Gastroesophageal sphincter (tissue), 4 donors: ENCODE data around the gene ZNF331. TPM values are rescaled to one million over a fixed set of nuclear protein-coding genes. Genes with fewer than 3 reads are reported as not detected.
A peak's percentile ranks its signal among the peaks of the same experiment; 100 is the strongest.

Source experiments
- ATAC-seq: fragments of 150-250 bp; one replicate; pipeline ENCODE4 v1.9.1; 2016; ENCODE audit warnings: mild to moderate bottlenecking, moderate library complexity
- H3K27ac ChIP-seq, 4 donors: fragments of 200-600 bp; sonication (generic) in 3 of 4; 1 replicate in 3 of 4; 2 replicates in 1 of 4; pipeline ENCODE4 v1.5.1; 2016 to 2019
- H3K27me3 ChIP-seq: fragments of 200-600 bp; sonication (generic); one replicate; pipeline ENCODE4 v1.5.1; 2019
- H3K36me3 ChIP-seq, 2 donors: fragments of 200-600 bp; sonication (generic); one replicate each; pipeline ENCODE4 v1.5.1; 2019; ENCODE audit warnings: control low read depth in 1 of 2
- H3K4me1 ChIP-seq, 3 donors: fragments of 200-600 bp; sonication (generic); 1 replicate in 2 of 3; 2 replicates in 1 of 3; pipeline ENCODE4 v1.5.1; 2016 to 2019; ENCODE audit warnings: control low read depth in 2 of 3
- H3K4me3 ChIP-seq, 2 donors: fragments of 200-600 bp; sonication (generic); one replicate each; pipeline ENCODE4 v1.5.1; 2019; ENCODE audit warnings: mild to moderate bottlenecking in 1 of 2, moderate library complexity in 1 of 2
- H3K9me3 ChIP-seq, 3 donors: fragments of 200-600 bp; sonication (generic); one replicate each; pipeline ENCODE4 v1.5.1; 2017 to 2019; ENCODE audit warnings: control low read depth in 2 of 3
- CTCF ChIP-seq, 4 experiments: fragments of 200-600 bp in 2 of 4; fragments of 450-650 bp in 2 of 4; sonication (generic) in 1 of 4; IDR thresholded peaks; one replicate each; pipeline ENCODE4 v1.5.1; 2017 to 2019; ENCODE audit warnings: antibody characterized with exemption in 4 of 4, mild to moderate bottlenecking in 2 of 4, moderate library complexity in 2 of 4
- EP300 ChIP-seq: sonication (generic); formaldehyde crosslinking; IDR thresholded peaks from one replicate; pipeline ENCODE4 v1.6.1; 2017; ENCODE audit warnings: antibody characterized with exemption, mild to moderate bottlenecking
- POLR2A ChIP-seq, 2 donors: fragments of 450-650 bp; IDR thresholded peaks; one replicate each; pipeline ENCODE4 v1.6.1; 2017; ENCODE audit warnings: antibody characterized with exemption in 2 of 2, mild to moderate bottlenecking in 2 of 2, moderate library complexity in 1 of 2
- POLR2AphosphoS5 ChIP-seq: sonication (generic); formaldehyde crosslinking; IDR thresholded peaks from one replicate; pipeline ENCODE4 v1.6.1; 2017; ENCODE audit warnings: antibody characterized with exemption
- WGBS, 2 donors: methylation state at CpG; one replicate each; pipeline ENCODE4 v1.1.5; 2018; ENCODE audit warnings: low coverage in 1 of 2; 5-methylcytosine and 5-hydroxymethylcytosine counted together
- total RNA-seq, 4 donors: library from RNA; depleted of rRNA; stranded (reverse); fragments of >200 nt; gene quantifications; one replicate each; pipeline ENCODE4 v1.1.0, GENCODE V29; 2016

The ZNF331 gene
- total RNA-seq, 4 donors from 2014 or later, result 23.9 to 29.2 (median 26.1) TPM

- Histone ChIP-seq H3K27me3 (no peaks in the 10 kb centered on the region), H3K27ac (peak overlapping the region in 3 of 4 donors; percentile 32 to 55 (median 37)), H3K4me1 (peaks cover 0 to 35% (median 0%) of the 10 kb centered on the region in 3 donors), H3K4me3 (no peak overlapping the region), H3K9me3 (peaks cover 0 to 5% (median 0%) of the 10 kb centered on the region in 3 donors), H3K36me3 (peaks cover 0 to 24% of the 10 kb centered on the region in 2 donors)
- WGBS, 2 donors, result 73 to 94% methylated on average over 2 to 3 of the region's 25 CpGs
- no peak for TF ChIP-seq EP300
- no peak for TF ChIP-seq POLR2AphosphoS5
- no peak for TF ChIP-seq POLR2A (IDR thresholded peaks at IDR 0.05)
- TF ChIP-seq CTCF (IDR thresholded peaks at IDR 0.05), result no peak
- no peak for ATAC-seq
Measured at GRCh38 chr19:53545271-53546065, 7.5 kb downstream of the ZNF331 start.

GRCh38 chr19:53546758-53547513 lies 9.0 kb downstream of the ZNF331 start:
- no peaks in the 10 kb centered on the region for H3K27me3 ChIP-seq
- H3K9me3 ChIP-seq, result peaks cover 0 to 5% (median 0%) of the 10 kb centered on the region in 3 donors
- WGBS, 2 donors, result 42 to 61% methylated on average over 7 of the region's 7 CpGs
- peak overlapping the region in 2 of 4 donors; percentile 12 to 16 for H3K27ac ChIP-seq
- H3K36me3 ChIP-seq, result peaks cover 0 to 16% of the 10 kb centered on the region in 2 donors
- no peak for TF ChIP-seq CTCF (IDR thresholded peaks at IDR 0.05)
- TF ChIP-seq EP300, result no peak
- TF ChIP-seq POLR2AphosphoS5, result no peak
- TF ChIP-seq POLR2A (IDR thresholded peaks at IDR 0.05), result no peak
- no peak for ATAC-seq
- no peak overlapping the region for H3K4me3 ChIP-seq
- H3K4me1 ChIP-seq, result peaks cover 0 to 35% (median 0%) of the 10 kb centered on the region in 3 donors

- no peaks in the 10 kb centered on the region for H3K27me3 ChIP-seq
- TF ChIP-seq POLR2AphosphoS5, result peak; percentile 57
- no peak for TF ChIP-seq POLR2A (IDR thresholded peaks at IDR 0.05)
- peaks cover 0 to 8% of the 10 kb centered on the region in 2 donors for H3K36me3 ChIP-seq
- peaks cover 0 to 5% (median 0%) of the 10 kb centered on the region in 3 donors for H3K9me3 ChIP-seq
- no peak overlapping the region for H3K4me3 ChIP-seq
- peaks cover 0 to 49% (median 0%) of the 10 kb centered on the region in 3 donors for H3K4me1 ChIP-seq
- H3K27ac ChIP-seq, result peak overlapping the region; percentile 31 to 57 (median 48)
- ATAC-seq, result peak; percentile 78
- WGBS, 2 donors, result 44% methylated on average over 1 to 3 of the region's 3 CpGs
Measured at GRCh38 chr19:53549340-53549739, 11.4 kb downstream of the ZNF331 start.

- peaks cover 0 to 39% (median 0%) of the 10 kb centered on the region in 3 donors for H3K4me1 ChIP-seq
- TF ChIP-seq EP300 (no peak), CTCF (IDR thresholded peaks at IDR 0.05) (no peak), POLR2AphosphoS5 (no peak), POLR2A (IDR thresholded peaks at IDR 0.05) (no peak)
- 92% methylated on average over 4 to 6 of the region's 6 CpGs for WGBS, 2 donors
- peaks cover 0 to 3% of the 10 kb centered on the region in 2 donors for H3K36me3 ChIP-seq
- H3K9me3 ChIP-seq, result peaks cover 0 to 5% (median 0%) of the 10 kb centered on the region in 3 donors
- peak overlapping the region in 1 of 4 donors; percentile 22 for H3K27ac ChIP-seq
- no peak for ATAC-seq
- no peak overlapping the region for H3K4me3 ChIP-seq
- H3K27me3 ChIP-seq, result no peaks in the 10 kb centered on the region
Measured at GRCh38 chr19:53552001-53552721, 14.2 kb downstream of the ZNF331 start.

GRCh38 chr19:53553156-53553555 lies 15.2 kb downstream of the ZNF331 start:
- no peak for TF ChIP-seq CTCF (IDR thresholded peaks at IDR 0.05)
- TF ChIP-seq EP300, result no peak
- TF ChIP-seq POLR2AphosphoS5, result no peak
- no peak for TF ChIP-seq POLR2A (IDR thresholded peaks at IDR 0.05)
- H3K36me3 ChIP-seq, result peaks cover 0 to 11% of the 10 kb centered on the region in 2 donors
- H3K4me1 ChIP-seq, result peaks cover 0 to 31% (median 0%) of the 10 kb centered on the region in 3 donors
- peak overlapping the region in 2 of 4 donors; percentile 90 to 94 for H3K27ac ChIP-seq
- peaks cover 0 to 2% (median 0%) of the 10 kb centered on the region in 3 donors for H3K9me3 ChIP-seq
- no peak for ATAC-seq
- H3K4me3 ChIP-seq, result no peak overlapping the region
- H3K27me3 ChIP-seq, result no peaks in the 10 kb centered on the region
- 73 to 88% methylated on average over 2 of the region's 2 CpGs for WGBS, 2 donors
